Activated T-helper 2 cell treated with anti-CD3 and anti-CD28 coated beads, Interferon-gamma antibody, Interleukin-2, Interleukin-4, amounts not matched to agents 10 μg/mL and 5 μg/mL and 100 μg/mL, durations not matched to agents 14 hours and 24 hours and 36 hours (primary cell): ENCODE data around the gene KIR3DL2. TPM values are rescaled to one million over a fixed set of nuclear protein-coding genes. Genes with fewer than 3 reads are reported as not detected.
"Not testable (repeated sequence)": the region's sequence is repeated elsewhere in the genome, so short reads cannot be mapped to it uniquely, and the experiment has no call there.

Experiments used
- DNase-seq: peaks from one replicate; pipeline ENCODE4 v3.0.0; 2021; ENCODE audit warnings: low spot score
- H3K27ac Mint-ChIP-seq: one replicate; pipeline ENCODE4 v1.8.0; 2021; ENCODE audit warnings: mixed read lengths
- H3K27me3 Mint-ChIP-seq: one replicate; pipeline ENCODE4 v1.8.0; 2021; ENCODE audit warnings: low read depth, mixed read lengths
- H3K36me3 Mint-ChIP-seq: one replicate; pipeline ENCODE4 v1.8.0; 2021; ENCODE audit warnings: low read depth, mixed read lengths
- H3K4me1 Mint-ChIP-seq: one replicate; pipeline ENCODE4 v1.8.0; 2021; ENCODE audit warnings: low read depth, mixed read lengths
- H3K4me3 Mint-ChIP-seq: one replicate; pipeline ENCODE4 v1.8.0; 2021; ENCODE audit warnings: low read depth, mild to moderate bottlenecking, moderate library complexity, mixed read lengths
- H3K9me3 Mint-ChIP-seq: one replicate; pipeline ENCODE4 v1.8.0; 2021; ENCODE audit warnings: mixed read lengths
- intact Hi-C: fragments of 100-400 bp; cut with micrococcal nuclease; formaldehyde crosslinking; loops from one replicate; pipeline ENCODE4 v1.15.1; 2023
- total RNA-seq: library from RNA; stranded (reverse); gene quantifications from 2 replicates; pipeline ENCODE4 v1.2.3, GENCODE V29; 2022

The KIR3DL2 gene
- total RNA-seq, 1 donor from 2014 or later: 0.64 TPM

- no peak for DNase-seq
- H3K27ac Mint-ChIP-seq: no peak overlapping the region
Measured at GRCh38 chr19:54882758-54883157, 32.5 kb downstream of the KIR3DL2 start.

GRCh38 chr19:54883228-54883627 lies 33.0 kb downstream of the KIR3DL2 start:
- intact Hi-C loops: no loop called here
- Mint-ChIP-seq H3K4me1 (peaks cover 2% of the 10 kb centered on the region), H3K27ac (no peak overlapping the region), H3K4me3 (no peak overlapping the region), H3K27me3 (peaks cover 8% of the 10 kb centered on the region), H3K9me3 (no peaks in the 10 kb centered on the region), H3K36me3 (no peaks in the 10 kb centered on the region)
- no peak for DNase-seq

More at GRCh38 chr19:54882758-54883157, 32.5 kb downstream of the KIR3DL2 start:
- no peaks in the 10 kb centered on the region for H3K36me3 Mint-ChIP-seq
- peaks cover 2% of the 10 kb centered on the region for H3K4me1 Mint-ChIP-seq
- intact Hi-C loops: no loop called here
- peak overlapping the region; percentile 33 for H3K4me3 Mint-ChIP-seq
- H3K27me3 Mint-ChIP-seq: peaks cover 8% of the 10 kb centered on the region
- H3K9me3 Mint-ChIP-seq: no peaks in the 10 kb centered on the region

- DNase-seq: no peak
- no peaks in the 10 kb centered on the region for H3K4me1 Mint-ChIP-seq
- H3K27ac Mint-ChIP-seq: no peak overlapping the region
- H3K36me3 Mint-ChIP-seq: no peaks in the 10 kb centered on the region
- no peaks in the 10 kb centered on the region for H3K9me3 Mint-ChIP-seq
- intact Hi-C loops: no loop called here
- no peaks in the 10 kb centered on the region for H3K27me3 Mint-ChIP-seq
- H3K4me3 Mint-ChIP-seq: no peak overlapping the region
Measured at GRCh38 chr19:54888239-54888638, 38.0 kb downstream of the KIR3DL2 start.

- Mint-ChIP-seq H3K27ac (no peak overlapping the region), H3K36me3 (no peaks in the 10 kb centered on the region), H3K9me3 (no peaks in the 10 kb centered on the region), H3K4me3 (no peak overlapping the region), H3K4me1 (no peaks in the 10 kb centered on the region), H3K27me3 (no peaks in the 10 kb centered on the region)
- intact Hi-C loops: no loop called here
- no peak for DNase-seq
Measured at GRCh38 chr19:54889566-54889965, 39.3 kb downstream of the KIR3DL2 start.

GRCh38 chr19:54893406-54893805 lies 43.2 kb downstream of the KIR3DL2 start:
- intact Hi-C loops: no loop called here
- H3K27ac Mint-ChIP-seq: no peak overlapping the region
- H3K36me3 Mint-ChIP-seq: no peaks in the 10 kb centered on the region
- no peaks in the 10 kb centered on the region for H3K4me1 Mint-ChIP-seq
- no peak for DNase-seq
- no peak overlapping the region for H3K4me3 Mint-ChIP-seq
- H3K27me3 Mint-ChIP-seq: no peaks in the 10 kb centered on the region
- no peaks in the 10 kb centered on the region for H3K9me3 Mint-ChIP-seq

GRCh38 chr19:54894106-54894505 lies 43.9 kb downstream of the KIR3DL2 start:
- H3K36me3 Mint-ChIP-seq, H3K27me3 Mint-ChIP-seq, H3K27ac Mint-ChIP-seq, H3K9me3 Mint-ChIP-seq, intact Hi-C loops, H3K4me3 Mint-ChIP-seq, DNase-seq, H3K4me1 Mint-ChIP-seq: not testable (repeated sequence)

- no peaks in the 10 kb centered on the region for H3K27me3 Mint-ChIP-seq
- DNase-seq: no peak
- H3K27ac Mint-ChIP-seq: no peak overlapping the region
- H3K4me3 Mint-ChIP-seq: no peak overlapping the region
- no peaks in the 10 kb centered on the region for H3K36me3 Mint-ChIP-seq
- H3K9me3 Mint-ChIP-seq: no peaks in the 10 kb centered on the region
- no peaks in the 10 kb centered on the region for H3K4me1 Mint-ChIP-seq
- intact Hi-C loops: no loop called here
Measured at GRCh38 chr19:54896036-54896435, 45.8 kb downstream of the KIR3DL2 start.

- H3K36me3 Mint-ChIP-seq, H3K27me3 Mint-ChIP-seq, H3K9me3 Mint-ChIP-seq, H3K4me3 Mint-ChIP-seq, DNase-seq, intact Hi-C loops, H3K4me1 Mint-ChIP-seq, H3K27ac Mint-ChIP-seq: not testable (repeated sequence)
Measured at GRCh38 chr19:54898685-54899084, 48.4 kb downstream of the KIR3DL2 start.

- H3K27ac Mint-ChIP-seq, H3K36me3 Mint-ChIP-seq, H3K9me3 Mint-ChIP-seq, DNase-seq, intact Hi-C loops, H3K4me3 Mint-ChIP-seq, H3K4me1 Mint-ChIP-seq, H3K27me3 Mint-ChIP-seq: not testable (repeated sequence)
Measured at GRCh38 chr19:54899646-54900045, 49.4 kb downstream of the KIR3DL2 start.

- H3K27me3 Mint-ChIP-seq, H3K4me1 Mint-ChIP-seq, H3K27ac Mint-ChIP-seq, H3K36me3 Mint-ChIP-seq, H3K4me3 Mint-ChIP-seq, intact Hi-C loops, H3K9me3 Mint-ChIP-seq, DNase-seq: not testable (repeated sequence)
Measured at GRCh38 chr19:54901153-54901552, 50.9 kb downstream of the KIR3DL2 start.

GRCh38 chr19:54902061-54902460 lies 51.8 kb downstream of the KIR3DL2 start:
- H3K36me3 Mint-ChIP-seq: no peaks in the 10 kb centered on the region
- H3K4me3 Mint-ChIP-seq: no peak overlapping the region
- H3K27me3 Mint-ChIP-seq: no peaks in the 10 kb centered on the region
- no peaks in the 10 kb centered on the region for H3K9me3 Mint-ChIP-seq
- intact Hi-C loops: no loop called here
- peaks cover 2% of the 10 kb centered on the region for H3K4me1 Mint-ChIP-seq
- no peak for DNase-seq
- no peak overlapping the region for H3K27ac Mint-ChIP-seq

GRCh38 chr19:54903303-54903702 lies 53.1 kb downstream of the KIR3DL2 start:
- Mint-ChIP-seq H3K4me3 (no peak overlapping the region), H3K27ac (no peak overlapping the region), H3K9me3 (no peaks in the 10 kb centered on the region), H3K36me3 (no peaks in the 10 kb centered on the region), H3K27me3 (no peaks in the 10 kb centered on the region), H3K4me1 (peaks cover 2% of the 10 kb centered on the region)
- DNase-seq: no peak
- intact Hi-C loops: no loop called here

GRCh38 chr19:54904261-54904660 lies 54.0 kb downstream of the KIR3DL2 start:
- H3K4me3 Mint-ChIP-seq, H3K4me1 Mint-ChIP-seq, H3K27me3 Mint-ChIP-seq, DNase-seq, H3K9me3 Mint-ChIP-seq, H3K27ac Mint-ChIP-seq, H3K36me3 Mint-ChIP-seq, intact Hi-C loops: not testable (repeated sequence)

GRCh38 chr19:54905421-54905802 lies 55.2 kb downstream of the KIR3DL2 start:
- Mint-ChIP-seq H3K36me3 (no peaks in the 10 kb centered on the region), H3K9me3 (no peaks in the 10 kb centered on the region), H3K4me1 (peaks cover 2% of the 10 kb centered on the region), H3K4me3 (no peak overlapping the region), H3K27me3 (no peaks in the 10 kb centered on the region), H3K27ac (no peak overlapping the region)
- intact Hi-C loops: no loop called here
- no peak for DNase-seq
